CD8-positive, alpha-beta memory T cell (primary cell): Measurements from ENCODE around the gene CDYL. TPM values are rescaled to one million over a fixed set of nuclear protein-coding genes. Genes with fewer than 3 reads are reported as not detected.
"Not testable (repeated sequence)": the region's sequence is repeated elsewhere in the genome, so short reads cannot be mapped to it uniquely, and the experiment has no call there.

Experiments used
- CTCF ChIA-PET: fragments of 350-600 bp; sonication (Branson Sonifier 250); formaldehyde crosslinking; loops from one replicate; lab custom pipeline; 2021; ENCODE audit warnings: antibody characterized with exemption; lab: Charles Lee
- POLR2A ChIA-PET: fragments of 350-600 bp; sonication (Branson Sonifier 250); formaldehyde crosslinking; loops from one replicate; lab custom pipeline; 2021; ENCODE audit warnings: antibody characterized with exemption; lab: Charles Lee
- DNase-seq, 5 donors: peaks; one replicate each; pipeline versions ENCODE4 v3.0.0 to v3.0.0-alpha.2; 2020 to 2022; ENCODE audit warnings: mixed read lengths in 1 of 5
- H3K27ac ChIP-seq: one replicate; pipeline ENCODE4 v1.7.0; 2013; ENCODE audit warnings: low read depth, mild to moderate bottlenecking, low read length, moderate library complexity
- H3K27me3 ChIP-seq: 2 replicates; pipeline ENCODE4 v1.7.0; 2013; ENCODE audit warnings: low read length, mild to moderate bottlenecking; ENCODE audit not compliant: insufficient read depth, poor library complexity, severe bottlenecking
- H3K36me3 ChIP-seq: 2 replicates; pipeline ENCODE4 v1.7.0; 2013; ENCODE audit warnings: mild to moderate bottlenecking, low read length, moderate library complexity; ENCODE audit not compliant: insufficient read depth
- H3K4me1 ChIP-seq: 2 replicates; pipeline ENCODE4 v1.7.0; 2013; ENCODE audit warnings: mild to moderate bottlenecking, low read length, moderate library complexity; ENCODE audit not compliant: insufficient read depth
- H3K4me3 ChIP-seq: 2 replicates; pipeline ENCODE4 v1.7.0; 2013; ENCODE audit warnings: mild to moderate bottlenecking, low read length
- H3K9me3 ChIP-seq: 2 replicates; pipeline ENCODE4 v1.7.0; 2013; ENCODE audit warnings: mild to moderate bottlenecking, low read length
- H3K27ac Mint-ChIP-seq, 8 donors: one replicate each; pipeline ENCODE4 v1.8.0; 2020 to 2021; ENCODE audit warnings: mixed read lengths in 8 of 8, mild to moderate bottlenecking in 6 of 8, inconsistent platforms in 3 of 8, moderate library complexity in 3 of 8
- H3K27me3 Mint-ChIP-seq, 2 donors: one replicate each; pipeline ENCODE4 v1.8.0; 2020 to 2021; ENCODE audit warnings: mixed read lengths in 2 of 2, mild to moderate bottlenecking in 1 of 2, moderate library complexity in 1 of 2
- H3K36me3 Mint-ChIP-seq, 3 donors: one replicate each; pipeline ENCODE4 v1.8.0; 2020 to 2021; ENCODE audit warnings: mixed read lengths in 3 of 3, inconsistent platforms in 1 of 3, mild to moderate bottlenecking in 1 of 3
- H3K4me1 Mint-ChIP-seq, 3 donors: one replicate each; pipeline ENCODE4 v1.8.0; 2020 to 2021; ENCODE audit warnings: mixed read lengths in 3 of 3, inconsistent platforms in 1 of 3, mild to moderate bottlenecking in 1 of 3
- H3K4me3 Mint-ChIP-seq, 7 donors: one replicate each; pipeline ENCODE4 v1.8.0; 2020 to 2021; ENCODE audit warnings: mixed read lengths in 7 of 7, mild to moderate bottlenecking in 6 of 7, moderate library complexity in 4 of 7, inconsistent platforms in 2 of 7
- H3K9me3 Mint-ChIP-seq, 5 donors: one replicate each; pipeline ENCODE4 v1.8.0; 2020 to 2022; ENCODE audit warnings: mixed read lengths in 5 of 5, mild to moderate bottlenecking in 3 of 5, moderate library complexity in 2 of 5, inconsistent platforms in 1 of 5
- polyA plus RNA-seq: library from polyadenylated mRNA; unstranded; fragments of 300-500 nt; fragmentation: Illumina TruSeq; gene quantifications from one replicate; pipeline ENCODE4 v1.2.3, GENCODE V29; 2021
- total RNA-seq, 2 experiments: library from RNA; stranded (reverse); gene quantifications; one replicate each; pipeline ENCODE4 v1.2.3, GENCODE V29; 2021

The CDYL gene
- total and polyA plus RNA-seq, 3 experiments from 2014 or later = 7.5 to 32.2 (median 31.7) TPM

GRCh38 chr6:4861564-4861963 is 85.4 kb downstream of the CDYL start:
- ChIA-PET CTCF (no interaction called here), POLR2A (no interaction called here)
- no peaks in the 10 kb centered on the region for H3K36me3 ChIP-seq
- no peaks in the 10 kb centered on the region for H3K27me3 ChIP-seq
- no peak for DNase-seq
- Mint-ChIP-seq H3K4me3 (no peak overlapping the region), H3K27me3 (no peaks in the 10 kb centered on the region), H3K4me1 (peaks cover 33 to 70% (median 46%) of the 10 kb centered on the region in 3 donors), H3K36me3 (peaks cover 20 to 35% (median 34%) of the 10 kb centered on the region in 3 donors), H3K9me3 (peaks cover 18 to 33% (median 28%) of the 10 kb centered on the region in 5 donors), H3K27ac (no peak overlapping the region)
- H3K4me1 ChIP-seq = peaks cover 4% of the 10 kb centered on the region
- H3K9me3 ChIP-seq = peaks cover 8% of the 10 kb centered on the region
- no peak overlapping the region for H3K27ac ChIP-seq
- H3K4me3 ChIP-seq = no peak overlapping the region

GRCh38 chr6:4864519-4864918 is 88.3 kb downstream of the CDYL start:
- H3K4me3 ChIP-seq = no peak overlapping the region
- H3K36me3 Mint-ChIP-seq = peaks cover 30 to 57% (median 37%) of the 10 kb centered on the region in 3 donors
- H3K27me3 Mint-ChIP-seq = no peaks in the 10 kb centered on the region
- H3K27me3 ChIP-seq = no peaks in the 10 kb centered on the region
- H3K27ac ChIP-seq = no peak overlapping the region
- H3K4me1 ChIP-seq = no peaks in the 10 kb centered on the region
- H3K4me1 Mint-ChIP-seq = peaks cover 24 to 62% (median 26%) of the 10 kb centered on the region in 3 donors
- peaks cover 8% of the 10 kb centered on the region for H3K9me3 ChIP-seq
- DNase-seq = no peak
- ChIA-PET CTCF (no interaction called here), POLR2A (no interaction called here)
- H3K36me3 ChIP-seq = no peaks in the 10 kb centered on the region
- H3K9me3 Mint-ChIP-seq = peaks cover 29 to 48% (median 40%) of the 10 kb centered on the region in 5 donors
- H3K27ac Mint-ChIP-seq = no peak overlapping the region
- no peak overlapping the region for H3K4me3 Mint-ChIP-seq

GRCh38 chr6:4865006-4865405 is 88.8 kb downstream of the CDYL start:
- H3K27ac ChIP-seq, H3K4me1 ChIP-seq, POLR2A ChIA-PET, CTCF ChIA-PET, H3K9me3 ChIP-seq, H3K4me3 ChIP-seq, H3K27me3 Mint-ChIP-seq, H3K4me3 Mint-ChIP-seq, H3K36me3 ChIP-seq, DNase-seq, H3K27me3 ChIP-seq: not testable (repeated sequence)
- H3K27ac Mint-ChIP-seq = peak overlapping the region in 1 of 8 donors; percentile 55
- H3K9me3 Mint-ChIP-seq = peaks cover 29 to 48% (median 40%) of the 10 kb centered on the region in 5 donors
- peaks cover 30 to 57% (median 36%) of the 10 kb centered on the region in 3 donors for H3K36me3 Mint-ChIP-seq
- peaks cover 24 to 64% (median 24%) of the 10 kb centered on the region in 3 donors for H3K4me1 Mint-ChIP-seq

GRCh38 chr6:4870821-4871494 is 94.8 kb downstream of the CDYL start:
- H3K36me3 ChIP-seq = no peaks in the 10 kb centered on the region
- H3K27me3 Mint-ChIP-seq = no peaks in the 10 kb centered on the region
- no peak overlapping the region for H3K4me3 ChIP-seq
- peaks cover 12 to 22% (median 17%) of the 10 kb centered on the region in 5 donors for H3K9me3 Mint-ChIP-seq
- H3K36me3 Mint-ChIP-seq = peaks cover 16 to 39% (median 17%) of the 10 kb centered on the region in 3 donors
- peaks cover 56 to 80% (median 64%) of the 10 kb centered on the region in 3 donors for H3K4me1 Mint-ChIP-seq
- H3K27me3 ChIP-seq = no peaks in the 10 kb centered on the region
- H3K27ac ChIP-seq = no peak overlapping the region
- H3K9me3 ChIP-seq = no peaks in the 10 kb centered on the region
- peaks cover 3% of the 10 kb centered on the region for H3K4me1 ChIP-seq
- DNase-seq = no peak
- ChIA-PET POLR2A (no interaction called here), CTCF (no interaction called here)
- H3K4me3 Mint-ChIP-seq = peak overlapping the region in 1 of 7 donors; percentile 49
- peak overlapping the region in 1 of 8 donors; percentile 24 for H3K27ac Mint-ChIP-seq

- Mint-ChIP-seq H3K27me3 (no peaks in the 10 kb centered on the region), H3K4me3 (peak overlapping the region in 1 of 7 donors; percentile 36), H3K4me1 (peaks cover 65 to 85% (median 70%) of the 10 kb centered on the region in 3 donors), H3K9me3 (peaks cover 11 to 15% (median 13%) of the 10 kb centered on the region in 5 donors), H3K27ac (peak overlapping the region in 1 of 8 donors; percentile 19), H3K36me3 (peaks cover 9 to 30% (median 14%) of the 10 kb centered on the region in 3 donors)
- no peak for DNase-seq
- Histone ChIP-seq H3K36me3 (no peaks in the 10 kb centered on the region), H3K27ac (no peak overlapping the region), H3K9me3 (no peaks in the 10 kb centered on the region), H3K4me3 (no peak overlapping the region), H3K4me1 (peaks cover 5% of the 10 kb centered on the region), H3K27me3 (no peaks in the 10 kb centered on the region)
- ChIA-PET POLR2A (no interaction called here), CTCF (no interaction called here)
These were observed 95.6 kb downstream of the CDYL start for GRCh38 chr6:4871825-4872224.

GRCh38 chr6:4872841-4873240 is 96.6 kb downstream of the CDYL start:
- no peaks in the 10 kb centered on the region for H3K36me3 ChIP-seq
- H3K27ac ChIP-seq = no peak overlapping the region
- no peaks in the 10 kb centered on the region for H3K27me3 ChIP-seq
- Mint-ChIP-seq H3K4me1 (peaks cover 68 to 85% (median 72%) of the 10 kb centered on the region in 3 donors), H3K9me3 (peaks cover 2 to 6% (median 5%) of the 10 kb centered on the region in 5 donors), H3K27ac (no peak overlapping the region), H3K36me3 (peaks cover 2 to 20% (median 7%) of the 10 kb centered on the region in 3 donors), H3K4me3 (no peak overlapping the region), H3K27me3 (no peaks in the 10 kb centered on the region)
- peaks cover 5% of the 10 kb centered on the region for H3K4me1 ChIP-seq
- POLR2A ChIA-PET = no interaction called here
- no peak overlapping the region for H3K4me3 ChIP-seq
- CTCF ChIA-PET = no interaction called here
- no peaks in the 10 kb centered on the region for H3K9me3 ChIP-seq
- no peak for DNase-seq

GRCh38 chr6:4873928-4874327 is 97.7 kb downstream of the CDYL start:
- H3K4me1 ChIP-seq = peaks cover 5% of the 10 kb centered on the region
- H3K36me3 Mint-ChIP-seq = peaks cover 0 to 10% (median 3%) of the 10 kb centered on the region in 3 donors
- peak overlapping the region in 3 of 8 donors; percentile 2 to 54 (median 25) for H3K27ac Mint-ChIP-seq
- no peak overlapping the region for H3K27ac ChIP-seq
- DNase-seq = no peak
- no peaks in the 10 kb centered on the region for H3K27me3 ChIP-seq
- no peaks in the 10 kb centered on the region for H3K9me3 ChIP-seq
- CTCF ChIA-PET = no interaction called here
- no peak overlapping the region for H3K4me3 ChIP-seq
- peak overlapping the region in 3 of 7 donors; percentile 1 to 26 (median 16) for H3K4me3 Mint-ChIP-seq
- H3K36me3 ChIP-seq = no peaks in the 10 kb centered on the region
- H3K4me1 Mint-ChIP-seq = peaks cover 77 to 92% (median 77%) of the 10 kb centered on the region in 3 donors
- H3K9me3 Mint-ChIP-seq = peaks cover 0 to 3% (median 0%) of the 10 kb centered on the region in 5 donors
- POLR2A ChIA-PET = no interaction called here
- H3K27me3 Mint-ChIP-seq = no peaks in the 10 kb centered on the region

- Mint-ChIP-seq H3K9me3 (no peaks in the 10 kb centered on the region), H3K4me1 (peaks cover 79 to 95% (median 90%) of the 10 kb centered on the region in 3 donors), H3K27ac (peak overlapping the region in 1 of 8 donors; percentile 23), H3K27me3 (peaks cover 0 to 1% of the 10 kb centered on the region in 2 donors), H3K4me3 (peak overlapping the region in 3 of 7 donors; percentile 2 to 57 (median 8)), H3K36me3 (no peaks in the 10 kb centered on the region)
- Histone ChIP-seq H3K4me1 (peaks cover 5% of the 10 kb centered on the region), H3K27ac (no peak overlapping the region), H3K36me3 (no peaks in the 10 kb centered on the region), H3K9me3 (no peaks in the 10 kb centered on the region), H3K4me3 (no peak overlapping the region), H3K27me3 (no peaks in the 10 kb centered on the region)
- ChIA-PET CTCF (no interaction called here), POLR2A (no interaction called here)
- DNase-seq = no peak
These were observed 103.6 kb downstream of the CDYL start for GRCh38 chr6:4879741-4880275.
